ENCODE data around the gene SPIN1.

Gene SPIN1

GRCh38 chr9:88414298-88414697, 26.1 kb downstream of the SPIN1 start:
- Histone ChIP-seq H3K36me3 (ENCODE audit: low read length) (peaks cover 10% of the 10 kb centered on the region), H3K9me3 (ENCODE audit: insufficient read depth, low read length) (peaks cover 29% of the 10 kb centered on the region; the same call in 1 of the 2 replicates), H2AFZ (ENCODE audit: low read depth, low read length, severe bottlenecking) (no peak overlapping the region), H3K27me3 (ENCODE audit: low read length) (no peaks in the 10 kb centered on the region), H3K79me2 (ENCODE audit: insufficient read depth, low read length) (peaks cover 67% of the 10 kb centered on the region), H3K9ac (ENCODE audit: low read length) (no peak overlapping the region), H3K27ac (ENCODE audit: low read depth, low read length) (no peak overlapping the region), H4K20me1 (ENCODE audit: low read depth, low read length) (no peaks in the 10 kb centered on the region), H3F3A (ENCODE audit: insufficient read depth) (no peaks in the 10 kb centered on the region), H3K9me2 (replicated peaks; ENCODE audit: insufficient read depth, low read length) (no peaks in the 10 kb centered on the region), H3K4me2 (ENCODE audit: low read depth, low read length, poor library complexity, severe bottlenecking) (no peak overlapping the region), H3K4me3 (ENCODE audit: insufficient read depth, low read length, poor library complexity, severe bottlenecking) (no peak overlapping the region)
- TF ChIP-seq EZH2phosphoT487 (conservative IDR thresholded peaks at IDR 0.05; ENCODE audit: low read length) (no peak), CTCF (IDR thresholded peaks at IDR 0.05; ENCODE audit: insufficient read depth, low read length, poor library complexity, severe bottlenecking) (no peak)

- Histone ChIP-seq H3K36me3 (ENCODE audit: low read length) (peaks cover 16% of the 10 kb centered on the region), H2AFZ (ENCODE audit: low read depth, low read length, severe bottlenecking) (no peak overlapping the region), H3K4me2 (ENCODE audit: low read depth, low read length, poor library complexity, severe bottlenecking) (no peak overlapping the region), H3K27ac (ENCODE audit: low read depth, low read length) (no peak overlapping the region), H3K9ac (ENCODE audit: low read length) (no peak overlapping the region), H3F3A (ENCODE audit: insufficient read depth) (no peaks in the 10 kb centered on the region), H3K9me3 (ENCODE audit: insufficient read depth, low read length) (peaks cover 35% of the 10 kb centered on the region; the same call in 1 of the 2 replicates), H3K79me2 (ENCODE audit: insufficient read depth, low read length) (peaks cover 44% of the 10 kb centered on the region), H3K4me3 (ENCODE audit: insufficient read depth, low read length, poor library complexity, severe bottlenecking) (no peak overlapping the region), H4K20me1 (ENCODE audit: low read depth, low read length) (no peaks in the 10 kb centered on the region), H3K27me3 (ENCODE audit: low read length) (no peaks in the 10 kb centered on the region), H3K9me2 (replicated peaks; ENCODE audit: insufficient read depth, low read length) (no peaks in the 10 kb centered on the region)
- TF ChIP-seq EZH2phosphoT487 (conservative IDR thresholded peaks at IDR 0.05; ENCODE audit: low read length) (no peak), CTCF (IDR thresholded peaks at IDR 0.05; ENCODE audit: insufficient read depth, low read length, poor library complexity, severe bottlenecking) (no peak)
These were observed 29.8 kb downstream of the SPIN1 start for GRCh38 chr9:88418025-88418424.

GRCh38 chr9:88418715-88419540, 30.7 kb downstream of the SPIN1 start:
- H3K4me3 ChIP-seq (ENCODE audit: insufficient read depth, low read length, poor library complexity, severe bottlenecking), result no peak overlapping the region
- H3K27me3 ChIP-seq (ENCODE audit: low read length), result no peaks in the 10 kb centered on the region
- peaks cover 27% of the 10 kb centered on the region; the same call in 1 of the 2 replicates for H3K9me3 ChIP-seq (ENCODE audit: insufficient read depth, low read length)
- H3K9me2 ChIP-seq (replicated peaks; ENCODE audit: insufficient read depth, low read length), result no peaks in the 10 kb centered on the region
- H3K4me2 ChIP-seq (ENCODE audit: low read depth, low read length, poor library complexity, severe bottlenecking), result no peak overlapping the region
- peaks cover 17% of the 10 kb centered on the region for H3K36me3 ChIP-seq (ENCODE audit: low read length)
- H3K9ac ChIP-seq (ENCODE audit: low read length), result no peak overlapping the region
- H3K79me2 ChIP-seq (ENCODE audit: insufficient read depth, low read length), result peaks cover 41% of the 10 kb centered on the region
- TF ChIP-seq CTCF (IDR thresholded peaks at IDR 0.05; ENCODE audit: insufficient read depth, low read length, poor library complexity, severe bottlenecking), result no peak
- TF ChIP-seq EZH2phosphoT487 (conservative IDR thresholded peaks at IDR 0.05; ENCODE audit: low read length), result no peak
- H4K20me1 ChIP-seq (ENCODE audit: low read depth, low read length), result no peaks in the 10 kb centered on the region
- H3K27ac ChIP-seq (ENCODE audit: low read depth, low read length), result no peak overlapping the region
- H3F3A ChIP-seq (ENCODE audit: insufficient read depth), result no peaks in the 10 kb centered on the region
- no peak overlapping the region for H2AFZ ChIP-seq (ENCODE audit: low read depth, low read length, severe bottlenecking)

Data from SU-DHL-6 (cell line).